Kidney epithelial cell (primary cell): ENCODE measurements around the gene COPB1. TPM values are rescaled to one million over a fixed set of nuclear protein-coding genes. Genes with fewer than 3 reads are reported as not detected.

Experiments
- DNase-seq: peaks from one replicate; pipeline ENCODE4 v3.0.0-alpha.2; 2010; ENCODE audit warnings: low read depth
- H3K27me3 ChIP-seq: 2 replicates; pipeline ENCODE4 v1.6.0; 2011; ENCODE audit warnings: low read length; ENCODE audit not compliant: control insufficient read depth, insufficient read depth
- H3K36me3 ChIP-seq: 2 replicates; pipeline ENCODE4 v1.5.1; 2011; ENCODE audit warnings: low read length; ENCODE audit not compliant: control insufficient read depth, insufficient read depth
- H3K4me3 ChIP-seq: 2 replicates; pipeline ENCODE4 v1.5.1; 2011; ENCODE audit warnings: low read depth, mild to moderate bottlenecking, control low read depth, low read length
- CTCF ChIP-seq: IDR thresholded peaks from 2 replicates; pipeline ENCODE4 v1.5.1; 2011; ENCODE audit warnings: mild to moderate bottlenecking, moderate library complexity, low read length, control low read depth, inconsistent platforms; ENCODE audit not compliant: insufficient read depth, poor library complexity, severe bottlenecking
- total RNA-seq: library from RNA; depleted of rRNA; stranded (reverse); fragments of >200 nt; gene quantifications from 2 replicates; pipeline ENCODE4 v1.2.3, GENCODE V29; 2015

The COPB1 gene
- total RNA-seq, 1 donor from 2014 or later: 131 TPM

GRCh38 chr11:14529951-14530350 lies 30.3 kb upstream of the COPB1 start:
- no peaks in the 10 kb centered on the region for H3K27me3 ChIP-seq
- no peaks in the 10 kb centered on the region for H3K36me3 ChIP-seq
- TF ChIP-seq CTCF: no peak
- no peak overlapping the region for H3K4me3 ChIP-seq
- no peak for DNase-seq

GRCh38 chr11:14529321-14529720 lies 29.7 kb upstream of the COPB1 start:
- TF ChIP-seq CTCF: no peak
- no peaks in the 10 kb centered on the region for H3K27me3 ChIP-seq
- no peak overlapping the region for H3K4me3 ChIP-seq
- DNase-seq: no peak
- H3K36me3 ChIP-seq: no peaks in the 10 kb centered on the region

- peaks cover 1% of the 10 kb centered on the region for H3K36me3 ChIP-seq
- H3K4me3 ChIP-seq: no peak overlapping the region
- H3K27me3 ChIP-seq: no peaks in the 10 kb centered on the region
- DNase-seq: no peak
- no peak for TF ChIP-seq CTCF
Observed at GRCh38 chr11:14522801-14523200, 23.2 kb upstream of the COPB1 start.

- H3K4me3 ChIP-seq: no peak overlapping the region
- DNase-seq: no peak
- TF ChIP-seq CTCF: no peak
- H3K27me3 ChIP-seq: no peaks in the 10 kb centered on the region
- peaks cover 1% of the 10 kb centered on the region for H3K36me3 ChIP-seq
Observed at GRCh38 chr11:14522245-14522644, 22.6 kb upstream of the COPB1 start.

GRCh38 chr11:14520747-14521151 lies 21.1 kb upstream of the COPB1 start:
- no peak for TF ChIP-seq CTCF
- H3K36me3 ChIP-seq: peaks cover 1% of the 10 kb centered on the region
- DNase-seq: no peak
- H3K4me3 ChIP-seq: peak overlapping the region; percentile 63
- no peaks in the 10 kb centered on the region for H3K27me3 ChIP-seq

- Histone ChIP-seq H3K27me3 (no peaks in the 10 kb centered on the region), H3K4me3 (peak within 1 kb of the TSS; percentile 63), H3K36me3 (peaks cover 1% of the 10 kb centered on the region)
- no peak for TF ChIP-seq CTCF
- DNase-seq: peak; percentile 86
Observed at GRCh38 chr11:14519917-14520746, 20.5 kb upstream of the COPB1 start, which contains the start of gene PSMA1. PSMA1 (minus strand) TSS chr11:14520386; CDS start chr11:14520299, 87 bp downstream.
